GM21786 (cell line): ENCODE data around the gene ZNF106.

Source experiments
- ATAC-seq: cut with Tn5 transposase; IDR thresholded peaks from one replicate; pipeline ENCODE4 v1.9.1; 2021; ENCODE audit not compliant: unreplicated experiment

Gene ZNF106

GRCh38 chr15:42490671-42491538 is at the start of gene ZNF106:
ZNF106 (minus strand) TSS chr15:42491141; CDS start chr15:42472289, 18,852 bp downstream.
- ATAC-seq: no peak

DNA sequence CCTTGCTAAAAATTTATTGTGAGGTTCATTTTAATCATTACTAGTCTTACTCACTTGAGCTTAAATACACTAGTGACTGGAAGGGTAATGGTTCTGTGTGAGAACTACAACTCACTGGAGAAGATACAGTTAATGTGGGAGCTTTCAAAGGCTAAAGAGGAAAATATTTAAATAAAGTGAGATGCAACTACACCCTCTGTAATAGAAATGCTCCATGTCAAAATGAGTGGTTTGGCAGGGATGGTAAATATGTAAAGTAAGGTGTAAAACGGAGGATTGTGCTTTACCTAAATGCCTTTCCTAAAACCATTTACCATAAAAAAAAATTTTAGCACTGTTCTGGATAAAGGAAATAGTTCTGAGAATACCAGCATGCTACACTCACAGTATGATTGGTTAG is 42.3 kb upstream of the ZNF106 start:
- ATAC-seq: no peak

GRCh38 chr15:42528970-42529369 is 38.0 kb upstream of the ZNF106 start:
- no peak for ATAC-seq

- ATAC-seq: no peak
These were observed 32.4 kb upstream of the ZNF106 start for GRCh38 chr15:42523331-42523730.

GRCh38 chr15:42511007-42511391 is 20.1 kb upstream of the ZNF106 start:
- no peak for ATAC-seq

GRCh38 chr15:42510258-42511006 is 19.5 kb upstream of the ZNF106 start:
- no peak for ATAC-seq

DNA sequence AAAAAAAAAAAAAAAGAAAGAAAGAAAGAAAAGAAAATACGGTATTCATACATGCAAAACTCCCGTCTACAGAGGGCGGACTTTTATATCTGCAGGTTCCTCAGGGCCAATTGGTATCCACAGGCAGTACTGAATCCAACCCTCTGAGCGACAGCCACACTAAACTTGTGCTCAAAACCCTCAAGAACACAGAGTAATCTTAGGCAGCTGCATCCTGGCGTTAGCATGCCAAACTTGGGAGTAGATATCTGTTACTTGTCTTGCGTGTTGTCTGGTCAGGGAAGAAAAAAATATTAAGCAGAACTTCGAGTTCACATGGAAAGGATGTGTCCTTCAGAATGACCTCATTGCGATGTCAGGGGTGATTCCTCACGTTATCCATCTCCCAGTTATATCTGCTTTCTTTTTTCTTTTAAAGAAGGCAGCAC is 17.3 kb upstream of the ZNF106 start:
- ATAC-seq: no peak

DNA sequence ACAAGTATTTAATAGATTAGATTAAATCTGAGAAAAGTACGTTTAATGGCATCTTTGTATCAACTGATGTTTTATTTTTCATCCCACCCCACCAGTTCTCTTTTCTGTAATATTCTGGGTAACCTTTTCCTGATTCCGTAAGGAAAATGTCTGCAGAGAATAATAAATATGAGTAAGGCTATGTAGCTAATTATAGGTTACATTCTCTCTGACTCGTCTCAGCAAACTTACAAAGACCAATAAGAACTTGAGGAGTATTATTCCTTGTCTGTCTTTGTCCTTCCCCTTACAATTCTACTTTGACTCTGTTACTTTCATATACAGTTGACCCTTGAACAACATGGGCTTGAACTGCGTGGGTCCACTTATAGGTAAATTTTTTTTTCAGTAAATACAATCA is 16.6 kb upstream of the ZNF106 start:
- no peak for ATAC-seq

DNA sequence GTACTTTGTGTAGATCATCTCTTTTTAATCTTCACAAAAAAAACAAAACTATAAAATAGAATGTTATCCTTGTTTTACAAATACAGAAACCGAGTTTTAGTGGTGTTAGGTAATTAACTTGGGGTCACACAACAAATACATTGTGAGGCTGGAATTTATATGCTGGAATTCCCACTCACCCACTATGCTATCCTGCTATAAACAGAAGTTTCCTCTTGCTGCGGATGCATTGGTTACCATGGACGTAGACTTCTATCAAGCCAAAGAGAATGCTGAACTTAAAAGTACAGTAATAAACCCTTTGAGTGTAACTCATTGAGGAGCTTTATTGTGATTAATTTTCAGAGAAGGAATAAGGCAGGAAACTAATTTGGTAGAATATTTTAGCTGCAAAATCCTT is 13.7 kb upstream of the ZNF106 start:
- ATAC-seq: no peak

GRCh38 chr15:42503825-42504224 is 12.9 kb upstream of the ZNF106 start:
- ATAC-seq: no peak

DNA sequence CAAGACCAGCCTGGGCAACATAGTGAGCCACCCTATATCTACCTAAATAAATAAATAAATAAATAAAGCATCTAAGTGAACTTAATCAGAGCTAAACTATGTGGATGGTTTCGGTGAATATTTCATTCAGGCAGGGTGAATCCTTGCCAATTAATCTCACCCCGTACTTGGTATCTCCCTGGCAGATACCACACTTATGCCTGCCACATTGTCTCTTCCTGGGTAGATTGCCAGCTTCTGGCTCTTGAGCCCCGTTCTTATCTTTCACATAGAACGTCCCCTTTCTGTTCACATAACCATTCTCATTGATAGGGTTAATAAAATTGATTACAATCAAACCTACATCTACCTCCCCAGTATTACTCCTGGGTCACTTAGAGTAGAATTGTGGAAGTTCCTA is 11.5 kb upstream of the ZNF106 start:
- ATAC-seq: no peak

GRCh38 chr15:42499858-42500609 is 9.1 kb upstream of the ZNF106 start:
- no peak for ATAC-seq

- no peak for ATAC-seq
These were observed 7.5 kb upstream of the ZNF106 start for GRCh38 chr15:42498212-42499068.

GRCh38 chr15:42495361-42496212 is 4.6 kb upstream of the ZNF106 start, which contains the start of gene SNAP23:
SNAP23 (plus strand) TSS chr15:42495634; CDS start chr15:42511847, 16,213 bp downstream.
- ATAC-seq: peak; percentile 70

- ATAC-seq: no peak
These were observed 4.0 kb upstream of the ZNF106 start for GRCh38 chr15:42494998-42495360.

DNA sequence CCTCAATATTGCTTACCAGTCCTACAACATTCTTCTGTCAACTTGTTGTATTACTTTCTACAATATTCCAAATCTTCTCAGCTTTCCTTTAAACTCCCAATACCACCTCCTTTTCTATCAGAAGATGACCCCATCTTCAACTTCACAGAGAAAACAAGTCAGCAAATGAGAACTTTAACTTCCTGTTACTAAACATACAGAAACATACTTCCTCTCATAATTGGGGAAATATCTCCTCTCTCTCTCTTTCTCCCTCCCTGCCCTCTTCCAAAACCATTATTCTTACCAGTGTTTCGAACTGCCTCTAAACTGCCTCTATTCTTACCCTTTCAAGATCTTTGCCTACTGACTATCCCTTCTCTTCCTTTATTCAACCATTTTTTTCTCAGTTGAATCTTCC is 2.7 kb upstream of the ZNF106 start:
- no peak for ATAC-seq

DNA sequence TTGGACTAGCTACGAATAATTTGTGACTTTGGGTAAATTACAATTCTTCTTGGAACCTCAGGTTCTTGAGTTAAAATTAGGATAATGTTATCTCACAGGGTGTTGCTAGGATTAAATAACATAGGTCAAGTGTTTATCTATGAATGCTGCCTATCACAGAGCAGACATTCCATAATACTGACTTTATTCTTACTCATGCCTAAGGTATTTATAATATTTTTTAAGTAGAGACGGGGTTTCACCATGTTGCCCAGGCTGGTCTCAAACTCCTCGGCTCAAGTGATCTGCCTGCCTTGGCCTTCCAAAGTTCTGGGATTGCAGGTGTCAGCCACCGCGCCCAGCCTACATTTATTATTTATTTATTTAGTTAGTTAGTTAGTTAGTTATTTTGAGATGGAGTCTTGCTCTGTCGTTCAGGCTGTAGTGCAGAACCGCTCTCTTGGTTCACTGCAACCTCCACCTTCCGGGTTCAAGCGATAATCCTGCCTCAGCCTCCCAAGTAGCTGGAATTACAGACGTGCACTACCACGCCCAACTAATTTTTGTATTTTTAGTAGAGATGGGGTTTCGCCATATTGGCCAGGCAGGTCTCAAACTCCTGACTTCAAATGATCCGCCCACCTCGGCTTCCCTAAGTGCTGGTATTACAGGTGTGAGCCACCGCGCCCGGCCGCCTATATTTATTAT is 741 bp upstream of the ZNF106 start:
- ATAC-seq: no peak

DNA sequence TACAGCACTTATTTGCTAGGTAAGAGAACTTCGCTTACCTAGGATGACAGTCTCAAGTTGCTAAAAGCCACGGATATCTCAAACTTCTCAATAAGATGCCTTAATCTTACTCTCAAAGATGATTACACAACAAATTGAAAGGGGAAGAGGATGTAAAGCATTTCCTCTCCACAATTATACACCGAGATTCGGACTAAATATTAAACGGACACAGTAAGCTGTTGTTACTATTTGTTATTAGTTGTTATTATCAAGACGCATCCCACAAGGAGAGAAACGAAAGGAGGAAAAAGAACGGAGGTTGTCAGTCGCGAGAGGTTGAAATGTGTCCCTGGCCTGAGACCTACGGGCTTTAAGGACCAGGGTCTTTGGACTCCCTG is 660 bp downstream of the ZNF106 start:
- no peak for ATAC-seq

DNA sequence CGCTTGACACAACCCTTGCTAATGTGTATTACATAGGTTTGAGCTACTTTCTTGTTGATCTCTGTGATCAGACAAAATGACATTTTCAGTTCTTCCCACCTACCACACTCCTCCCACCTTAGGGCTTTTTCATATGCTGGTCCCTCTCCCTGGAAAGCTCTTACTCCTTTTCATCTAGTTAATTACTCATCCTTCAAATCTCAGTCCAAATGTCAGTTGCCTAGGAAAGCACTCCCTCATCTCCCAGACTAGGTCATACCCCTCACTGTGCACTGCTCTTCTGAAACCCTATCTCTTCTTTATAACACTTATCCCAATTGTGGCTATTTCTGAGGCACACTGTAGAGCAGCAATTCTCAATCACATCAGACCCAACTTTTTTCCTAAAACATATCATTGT is 7.3 kb downstream of the ZNF106 start:
- no peak for ATAC-seq
